Measurements from ENCODE around the gene ELK3.
"Not testable (repeated sequence)": the region's sequence is repeated elsewhere in the genome, so short reads cannot be mapped to it uniquely, and the experiment has no call there.

ELK3 gene

DNA sequence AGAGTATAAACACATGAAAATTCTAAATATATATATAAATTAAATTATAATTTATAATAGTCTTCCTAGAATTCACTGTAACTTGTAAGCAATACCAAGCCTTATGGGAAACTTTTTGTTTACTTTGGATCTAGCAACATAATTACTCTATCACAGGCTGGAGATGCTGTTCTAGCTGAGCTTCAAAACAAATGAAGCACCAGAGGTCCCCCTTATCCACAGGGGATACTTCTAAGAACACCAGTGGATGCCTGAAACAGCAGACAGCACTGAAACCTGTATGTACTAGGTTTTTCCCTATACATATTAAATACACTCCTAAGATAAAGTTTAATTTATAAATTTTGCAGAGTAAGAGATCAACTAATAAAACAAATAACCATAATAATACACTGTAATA, 109.5 kb downstream of the ELK3 start:
- no peak for DNase-seq (ENCODE audit: low read depth in 2 of 2)

DNA sequence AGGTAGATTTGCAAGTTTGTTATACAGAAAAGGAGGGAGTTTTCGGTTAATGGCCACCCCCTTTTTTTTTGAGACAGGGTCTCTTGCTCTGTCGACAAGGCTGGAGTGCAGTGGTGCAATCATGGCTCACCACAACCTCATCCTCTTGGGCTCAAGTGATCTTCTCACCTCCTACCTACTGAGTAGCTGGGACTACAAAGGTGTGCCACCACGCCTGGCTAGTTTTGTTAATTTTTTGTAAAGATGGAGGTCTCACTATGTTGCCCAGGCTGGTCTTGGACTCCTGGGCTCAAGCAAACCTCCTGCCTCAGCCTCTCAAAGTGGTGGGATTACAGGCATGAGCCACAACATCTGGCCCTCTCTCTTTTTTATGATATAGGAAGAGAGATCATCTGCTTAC, 111.5 kb downstream of the ELK3 start:
- DNase-seq (ENCODE audit: low read depth in 2 of 2): no peak

DNA sequence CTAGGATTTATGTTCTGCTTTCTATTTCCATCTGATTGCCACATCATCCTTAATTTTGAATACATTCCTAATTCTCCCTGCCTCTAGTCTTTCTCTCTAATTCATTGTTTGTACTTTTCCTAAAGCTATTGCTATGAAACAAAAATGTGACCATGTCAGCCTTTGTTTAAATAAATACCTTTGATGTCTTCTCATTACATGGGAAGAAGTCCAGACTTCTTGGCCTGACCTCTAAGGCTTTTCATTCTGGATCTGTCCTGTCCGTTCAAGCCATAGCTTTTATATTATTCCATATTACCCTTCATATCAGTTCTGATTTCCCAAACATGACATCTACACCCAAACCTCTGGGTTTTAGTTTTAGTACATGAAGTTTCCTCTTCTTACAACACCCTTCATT, 114.7 kb downstream of the ELK3 start:
- DNase-seq (ENCODE audit: low read depth in 2 of 2): no peak

DNA sequence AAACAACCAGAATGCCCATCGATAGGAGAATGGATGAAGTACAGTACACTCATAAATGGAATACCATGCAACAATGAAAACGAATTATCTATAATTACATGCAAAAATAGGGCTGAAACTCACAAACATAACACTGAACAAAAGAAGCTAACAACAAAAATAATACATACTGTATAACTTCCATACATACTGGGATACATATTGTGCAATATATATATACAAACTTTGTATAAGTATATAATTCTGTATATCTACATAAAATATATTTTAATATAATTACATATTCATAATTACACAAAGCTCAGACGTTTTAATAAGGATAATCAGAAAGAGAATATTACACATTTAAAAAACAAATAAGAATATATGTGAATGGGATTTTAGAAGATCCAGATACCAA, 115.9 kb downstream of the ELK3 start:
- DNase-seq (ENCODE audit: low read depth in 2 of 2): no peak

DNA sequence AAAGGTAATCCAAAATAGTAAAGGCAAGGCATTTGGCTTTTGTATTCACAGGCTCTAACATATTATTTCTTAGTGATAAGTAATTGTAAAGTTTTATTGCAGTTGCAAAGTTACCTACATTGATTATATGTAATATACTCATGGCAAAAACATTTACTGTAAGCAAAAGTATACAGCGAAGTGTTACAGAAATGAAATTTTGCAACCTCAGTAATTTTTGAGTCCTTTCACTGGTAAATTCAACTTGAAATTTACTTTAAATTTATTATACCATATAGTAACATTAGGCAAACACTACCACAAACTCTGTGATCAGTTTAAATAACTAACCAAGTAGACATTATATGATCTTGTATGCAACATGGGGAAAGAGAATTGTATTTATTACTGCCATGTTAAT, 117.0 kb downstream of the ELK3 start:
- DNase-seq (ENCODE audit: low read depth in 2 of 2): no peak

DNA sequence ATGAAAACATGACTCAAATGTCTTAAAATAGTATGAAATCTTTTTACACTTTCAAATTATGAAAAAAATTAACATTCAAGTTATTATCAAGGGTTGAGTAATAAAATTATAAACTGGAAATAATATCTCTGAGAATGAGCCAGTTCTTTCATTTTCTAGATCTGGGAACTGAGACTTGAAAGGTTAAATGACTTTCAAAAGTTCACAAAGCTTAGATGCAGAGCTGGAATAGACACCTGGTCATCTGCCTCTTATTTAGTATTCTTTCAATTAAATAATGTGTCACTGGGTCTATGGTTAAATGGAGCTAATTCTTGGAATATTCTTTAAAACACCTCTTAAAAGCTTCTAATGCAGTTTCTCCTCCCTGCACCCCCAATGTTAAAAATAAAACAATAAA, 119.4 kb downstream of the ELK3 start:
- DNase-seq (ENCODE audit: low read depth in 2 of 2): no peak

DNA sequence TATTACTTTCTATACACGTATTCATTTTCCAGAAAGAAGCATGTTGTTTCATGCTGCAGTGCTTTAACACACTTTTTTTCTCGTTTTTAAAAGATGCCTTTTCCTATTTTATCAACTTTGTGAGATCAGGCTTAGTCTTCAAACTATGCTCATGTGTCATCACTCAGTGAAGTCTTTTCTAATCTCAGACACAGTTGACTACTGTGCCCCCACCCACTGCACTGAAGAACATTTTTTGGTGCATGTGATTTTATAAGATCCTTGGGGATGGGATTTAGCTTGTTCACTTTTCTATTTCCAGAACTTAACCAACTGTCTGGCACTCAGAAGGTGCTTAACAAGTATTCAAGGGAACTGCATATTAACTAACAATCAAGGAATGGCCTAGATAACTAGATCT, 120.5 kb downstream of the ELK3 start:
- DNase-seq (ENCODE audit: low read depth in 2 of 2): no peak

DNA sequence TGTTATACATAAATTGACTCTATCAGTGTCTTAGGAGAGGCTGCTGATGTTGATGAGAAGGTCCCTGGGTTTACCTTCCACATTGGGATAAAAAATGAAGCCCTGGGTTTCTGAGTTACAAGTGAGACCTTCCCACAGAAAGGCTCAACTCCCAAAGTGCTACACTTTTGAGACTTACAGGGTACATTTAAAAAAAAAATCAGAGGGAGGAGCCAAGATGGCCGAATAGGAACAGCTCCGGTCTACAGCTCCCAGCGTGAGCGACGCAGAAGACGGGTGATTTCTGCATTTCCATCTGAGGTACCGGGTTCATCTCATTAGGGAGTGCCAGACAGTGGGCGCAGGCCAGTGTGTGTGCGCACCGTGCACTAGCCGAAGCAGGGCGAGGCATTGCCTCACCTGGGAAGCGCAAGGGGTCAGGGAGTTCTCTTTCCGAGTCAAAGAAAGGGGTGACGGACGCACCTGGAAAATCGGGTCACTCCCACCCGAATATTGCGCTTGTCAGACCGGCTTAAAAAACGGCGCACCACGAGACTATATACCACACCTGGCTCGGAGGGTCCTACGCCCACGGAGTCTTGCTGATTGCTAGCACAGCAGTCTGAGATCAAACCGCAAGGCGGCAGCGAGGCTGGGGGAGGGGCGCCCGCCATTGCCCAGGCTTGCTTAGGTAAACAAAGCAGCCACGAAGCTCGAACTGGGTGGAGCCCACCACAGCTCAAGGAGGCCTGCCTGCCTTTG, 121.7 kb downstream of the ELK3 start:
- not testable (repeated sequence) for DNase-seq (ENCODE audit: low read depth in 2 of 2)

DNA sequence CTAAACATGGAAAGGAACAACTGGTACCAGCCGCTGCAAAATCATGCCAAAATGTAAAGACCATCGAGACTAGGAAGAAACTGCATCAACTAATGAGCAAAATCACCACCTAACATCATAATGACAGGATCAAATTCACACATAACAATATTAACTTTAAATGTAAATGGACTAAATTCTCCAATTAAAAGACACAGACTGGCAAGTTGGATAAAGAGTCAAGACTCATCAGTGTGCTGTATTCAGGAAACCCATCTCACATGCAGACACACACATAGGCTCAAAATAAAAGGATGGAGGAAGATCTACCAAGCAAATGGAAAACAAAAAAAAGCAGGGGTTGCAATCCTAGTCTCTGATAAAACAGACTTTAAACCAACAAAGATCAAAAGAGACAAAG, 123.6 kb downstream of the ELK3 start:
- not testable (repeated sequence) for DNase-seq (ENCODE audit: low read depth in 2 of 2)
